OCI-LY1 (cell line): ENCODE results near the gene CBX1.

Source experiments
- H2AFZ ChIP-seq: fragments of 200-600 bp; sonication (generic), shearing (Covaris generic); 2 replicates; pipeline ENCODE4 v1.6.0; 2014; ENCODE audit warnings: antibody characterized with exemption, mild to moderate bottlenecking, low read length
- H3F3A ChIP-seq: fragments of 200-600 bp; sonication (generic), shearing (Covaris generic); 2 replicates; pipeline ENCODE4 v1.6.0; 2014; ENCODE audit warnings: mild to moderate bottlenecking, antibody characterized with exemption, low read length, moderate library complexity; ENCODE audit not compliant: insufficient read depth
- H3K27ac ChIP-seq: fragments of 200-600 bp; sonication (generic); 2 replicates; pipeline ENCODE4 v1.5.1; 2014; ENCODE audit warnings: low read length, mixed run types, mild to moderate bottlenecking, low read depth; ENCODE audit not compliant: poor library complexity, severe bottlenecking
- H3K27me3 ChIP-seq: fragments of 200-600 bp; sonication (generic); 2 replicates; pipeline ENCODE4 v1.6.0; 2014; ENCODE audit warnings: antibody characterized with exemption, mild to moderate bottlenecking, low read length, moderate library complexity; ENCODE audit not compliant: insufficient read depth
- H3K36me3 ChIP-seq: fragments of 200-600 bp; sonication (generic); 2 replicates; pipeline ENCODE4 v1.6.1; 2014; ENCODE audit warnings: mild to moderate bottlenecking, antibody characterized with exemption, low read length, moderate library complexity, mixed read lengths; ENCODE audit not compliant: insufficient read depth
- H3K4me1 ChIP-seq: fragments of 200-600 bp; sonication (generic); 2 replicates; pipeline ENCODE4 v1.5.1; 2014; ENCODE audit warnings: mild to moderate bottlenecking, low read length, moderate library complexity; ENCODE audit not compliant: insufficient read depth, severe bottlenecking
- H3K4me2 ChIP-seq: fragments of 200-600 bp; sonication (generic), shearing (Covaris generic); 2 replicates; pipeline ENCODE4 v1.6.1; 2014; ENCODE audit warnings: low read length
- H3K4me3 ChIP-seq: fragments of 200-600 bp; sonication (generic); 2 replicates; pipeline ENCODE4 v1.5.1; 2014; ENCODE audit warnings: low read length, low read depth, mild to moderate bottlenecking, mixed read lengths; ENCODE audit not compliant: poor library complexity, severe bottlenecking
- H3K79me2 ChIP-seq: fragments of 200-600 bp; shearing (Covaris generic); 2 replicates; pipeline ENCODE4 v1.6.1; 2016; ENCODE audit warnings: mixed run types, low read length, mixed read lengths; ENCODE audit not compliant: insufficient read depth
- H3K9ac ChIP-seq: fragments of 200-600 bp; sonication (generic), shearing (Covaris generic); 2 replicates; pipeline ENCODE4 v1.6.1; 2014; ENCODE audit warnings: mild to moderate bottlenecking, low read length, mixed read lengths
- H3K9me2 ChIP-seq: fragments of 200-600 bp; sonication (generic), shearing (Covaris generic); 2 replicates; pipeline ENCODE4 v1.6.1; 2014; ENCODE audit warnings: low read depth, mild to moderate bottlenecking, low read length, mixed read lengths
- H3K9me3 ChIP-seq: fragments of 200-600 bp; shearing (Covaris generic); 2 replicates; pipeline ENCODE4 v1.6.1; 2014; ENCODE audit warnings: low read length, mixed read lengths
- H4K20me1 ChIP-seq: fragments of 200-600 bp; sonication (generic), shearing (Covaris generic); 2 replicates; pipeline ENCODE4 v1.6.0; 2016; ENCODE audit warnings: mild to moderate bottlenecking, low read length; ENCODE audit not compliant: insufficient read depth
- CTCF ChIP-seq: fragments of 200-600 bp; sonication (generic), shearing (Covaris generic); IDR thresholded peaks from 2 replicates; pipeline ENCODE4 v1.5.1; 2017; ENCODE audit warnings: mild to moderate bottlenecking, antibody characterized with exemption, low read length, moderate library complexity, mixed read lengths
- EZH2 ChIP-seq: fragments of 200-600 bp; sonication (generic), shearing (Covaris generic); IDR thresholded peaks from 2 replicates; pipeline ENCODE4 v1.8.0; 2017; ENCODE audit warnings: borderline replicate concordance, mixed run types, mild to moderate bottlenecking, antibody characterized with exemption, low read length, moderate library complexity, mixed read lengths

Gene CBX1

GRCh38 chr17:48051283-48051682 lies 50.0 kb downstream of the CBX1 start:
- H3K4me1 ChIP-seq, result peaks cover 82% of the 10 kb centered on the region
- H3F3A ChIP-seq, result no peaks in the 10 kb centered on the region
- no peaks in the 10 kb centered on the region for H3K9me3 ChIP-seq
- peaks cover 55% of the 10 kb centered on the region for H3K36me3 ChIP-seq
- no peak overlapping the region for H3K9ac ChIP-seq
- H3K9me2 ChIP-seq, result no peaks in the 10 kb centered on the region
- H2AFZ ChIP-seq, result no peak overlapping the region
- TF ChIP-seq CTCF, result no peak
- no peak for TF ChIP-seq EZH2
- peak overlapping the region; percentile 55; the same call in 1 of the 2 replicates for H3K4me2 ChIP-seq
- H3K4me3 ChIP-seq, result no peak overlapping the region
- H3K27ac ChIP-seq, result peak overlapping the region; percentile 79
- peaks cover 18% of the 10 kb centered on the region for H3K79me2 ChIP-seq
- no peaks in the 10 kb centered on the region for H4K20me1 ChIP-seq
- H3K27me3 ChIP-seq, result no peaks in the 10 kb centered on the region

GRCh38 chr17:48048384-48049126 lies 52.7 kb downstream of the CBX1 start:
- Histone ChIP-seq H3K36me3 (peaks cover 33% of the 10 kb centered on the region; the same call in 1 of the 2 replicates), H3K9me3 (no peaks in the 10 kb centered on the region), H3K79me2 (peaks cover 18% of the 10 kb centered on the region), H3K9ac (peak overlapping the region; percentile 87), H3F3A (no peaks in the 10 kb centered on the region), H3K9me2 (no peaks in the 10 kb centered on the region), H3K27me3 (no peaks in the 10 kb centered on the region), H2AFZ (no peak overlapping the region), H4K20me1 (no peaks in the 10 kb centered on the region), H3K4me1 (peaks cover 56% of the 10 kb centered on the region), H3K27ac (peak overlapping the region; percentile 79), H3K4me2 (peak overlapping the region; percentile 75), H3K4me3 (peak overlapping the region; percentile 84)
- TF ChIP-seq CTCF (no peak), EZH2 (no peak)

- no peaks in the 10 kb centered on the region for H3K9me3 ChIP-seq
- peak within 1 kb of the TSS; percentile 84 for H3K4me2 ChIP-seq
- no peaks in the 10 kb centered on the region for H3K9me2 ChIP-seq
- peak within 1 kb of the TSS; percentile 84 for H3K4me3 ChIP-seq
- peaks cover 14% of the 10 kb centered on the region for H3K79me2 ChIP-seq
- H4K20me1 ChIP-seq, result no peaks in the 10 kb centered on the region
- peak within 1 kb of the TSS; percentile 87 for H3K9ac ChIP-seq
- peaks cover 26% of the 10 kb centered on the region; the same call in 1 of the 2 replicates for H3K36me3 ChIP-seq
- no peaks in the 10 kb centered on the region for H3K27me3 ChIP-seq
- TF ChIP-seq CTCF (no peak), EZH2 (no peak)
- H2AFZ ChIP-seq, result no peak within 1 kb of the TSS
- H3K4me1 ChIP-seq, result peaks cover 49% of the 10 kb centered on the region
- peak within 1 kb of the TSS; percentile 79 for H3K27ac ChIP-seq
- no peaks in the 10 kb centered on the region for H3F3A ChIP-seq
These were observed 53.4 kb downstream of the CBX1 start, which contains the start of gene NFE2L1 for GRCh38 chr17:48047741-48048383. Gene NFE2L1, plus strand, starts transcription at chr17:48048359. Its CDS starts 2,760 bp downstream, at chr17:48051119.
